A549 (cell line): ENCODE data around the gene KRTAP4-12. TPM values are rescaled to one million over a fixed set of nuclear protein-coding genes. Genes with fewer than 3 reads are reported as not detected.
"Not testable (repeated sequence)": the region's sequence is repeated elsewhere in the genome, so short reads cannot be mapped to it uniquely, and the experiment has no call there.

ENCODE experiments used
- ATAC-seq, 2 experiments: fragments of 200-7000 bp in 1 of 2; fragments of >200 bp in 1 of 2; cut with Nextera tagmentation in 1 of 2; cut with Tn5 transposase in 1 of 2; 3 replicates each; pipeline versions ENCODE4 v1.8.0 to v1.9.1; 2018 to 2020; ENCODE audit warnings: mild to moderate bottlenecking in 1 of 2, moderate library complexity in 1 of 2
- CTCF ChIA-PET: fragments of 300-600 bp; sonication (Branson Sonifier 250); formaldehyde crosslinking; extraction: SDS; loops from one replicate; lab custom pipeline; 2021; ENCODE audit warnings: antibody characterized with exemption, inconsistent platforms; lab: Yijun Ruan, JAX
- POLR2A ChIA-PET: fragments of 350-600 bp; formaldehyde crosslinking; extraction: SDS; loops from one replicate; lab custom pipeline; 2021; ENCODE audit warnings: antibody characterized with exemption, inconsistent platforms; lab: Yijun Ruan, JAX
- DNase-seq, 2 experiments: peaks; one replicate each; pipeline versions ENCODE4 v3.0.0 to v3.0.0-alpha.2; 2011 to 2016; ENCODE audit warnings: low read depth in 1 of 2, low spot score in 1 of 2
- FAIRE-seq: peaks from 2 replicates; lab custom pipeline; 2011; peaks lifted over from hg19 to GRCh38; lab: Jason Lieb, UNC
- H3K27ac ChIP-seq, 2 experiments: fragments of >200 bp; sonication (Bioruptor Twin); formaldehyde crosslinking; 3 replicates each; pipeline ENCODE4 v1.5.1; 2016 to 2017
- H3K4me1 ChIP-seq: fragments of >200 bp; sonication (Bioruptor Twin); formaldehyde crosslinking; 3 replicates; pipeline ENCODE4 v1.6.1; 2016
- H3K4me2 ChIP-seq: fragments of >200 bp; sonication (Bioruptor Twin); formaldehyde crosslinking; 3 replicates; pipeline ENCODE4 v1.6.1; 2016
- H3K4me3 ChIP-seq: fragments of >200 bp; sonication (Bioruptor Twin); formaldehyde crosslinking; 3 replicates; pipeline ENCODE4 v1.5.1; 2016
- H3K9me3 ChIP-seq: fragments of >200 bp; sonication (Bioruptor Twin); formaldehyde crosslinking; 3 replicates; pipeline ENCODE4 v1.6.1; 2016
- CBX2 ChIP-seq: fragments of 200-600 bp; sonication (generic); IDR thresholded peaks from 2 replicates; pipeline ENCODE4 v1.6.1; 2016; ENCODE audit warnings: low read depth, mild to moderate bottlenecking, borderline replicate concordance
- CEBPB ChIP-seq, 2 experiments: fragments of >200 bp in 1 of 2; sonication (Bioruptor Twin) in 1 of 2; formaldehyde crosslinking in 1 of 2; IDR thresholded peaks; 2 replicates each; pipeline ENCODE4 v1.6.1; 2012 to 2016
- CHD2 ChIP-seq: fragments of 150-350 bp; IDR thresholded peaks from 2 replicates; pipeline ENCODE4 v1.6.1; 2014; ENCODE audit warnings: low read length; ENCODE audit not compliant: partially characterized antibody
- E2F6 ChIP-seq: IDR thresholded peaks from 2 replicates; pipeline ENCODE4 v1.6.1; 2012; ENCODE audit warnings: low read depth, borderline replicate concordance
- EHF ChIP-seq: fragments of 250-450 bp; sonication (Bioruptor Pico); IDR thresholded peaks from 2 replicates; pipeline ENCODE4 v1.5.0; 2020; ENCODE audit warnings: mild to moderate bottlenecking
- EHMT2 ChIP-seq: fragments of 200-600 bp; sonication (generic); IDR thresholded peaks from 2 replicates; pipeline ENCODE4 v1.6.1; 2016; ENCODE audit warnings: antibody characterized with exemption, low read depth, mild to moderate bottlenecking, moderate library complexity
- GATA3 ChIP-seq: IDR thresholded peaks from 2 replicates; pipeline ENCODE4 v1.6.1; 2012; ENCODE audit warnings: borderline replicate concordance
- HDAC2 ChIP-seq: fragments of 200-600 bp; sonication (generic); IDR thresholded peaks from 2 replicates; pipeline ENCODE4 v1.6.1; 2016
- HOXB5 ChIP-seq: fragments of 250-450 bp; sonication (Bioruptor Pico); IDR thresholded peaks from 2 replicates; pipeline ENCODE4 v1.5.0; 2020; ENCODE audit warnings: mild to moderate bottlenecking, moderate library complexity
- JUN ChIP-seq, 2 experiments: fragments of >200 bp; sonication (Bioruptor Twin); formaldehyde crosslinking; IDR thresholded peaks; 2 replicates in 1 of 2; 3 replicates in 1 of 2; pipeline ENCODE4 v1.6.1; 2016 to 2017
- MAZ ChIP-seq: fragments of 150-350 bp; IDR thresholded peaks from 2 replicates; pipeline ENCODE4 v1.6.1; 2014; ENCODE audit warnings: antibody characterized with exemption, low read depth, low read length, borderline replicate concordance
- MYC ChIP-seq: IDR thresholded peaks from 2 replicates; pipeline ENCODE4 v1.6.1; 2012; ENCODE audit warnings: mild to moderate bottlenecking, inconsistent platforms, low read length, improper control_type of control experiment, borderline replicate concordance
- NPAS2 ChIP-seq: fragments of 250-450 bp; sonication (Bioruptor Pico); IDR thresholded peaks from 2 replicates; pipeline ENCODE4 v1.8.0; 2022; ENCODE audit warnings: mild to moderate bottlenecking, moderate library complexity, borderline replicate concordance
- NR3C1 ChIP-seq: fragments of >200 bp; sonication (Bioruptor Twin); formaldehyde crosslinking; IDR thresholded peaks from 3 replicates; pipeline ENCODE4 v1.6.1; 2017
- PHF8 ChIP-seq: fragments of 200-600 bp; sonication (generic); IDR thresholded peaks from 2 replicates; pipeline ENCODE4 v1.6.1; 2016; ENCODE audit warnings: low read depth, mild to moderate bottlenecking, antibody characterized with exemption, moderate library complexity, borderline replicate concordance
- RCOR1 ChIP-seq: fragments of 150-350 bp; IDR thresholded peaks from 2 replicates; pipeline ENCODE4 v1.6.1; 2014; ENCODE audit warnings: antibody characterized with exemption, low read length, low read depth
- SMC3 ChIP-seq: fragments of >200 bp; sonication (Bioruptor Twin); formaldehyde crosslinking; IDR thresholded peaks from 3 replicates; pipeline ENCODE4 v1.6.1; 2018; ENCODE audit warnings: inconsistent platforms
- TFCP2L1 ChIP-seq: fragments of 250-450 bp; sonication (Bioruptor Pico); IDR thresholded peaks from 2 replicates; pipeline ENCODE4 v1.5.0; 2021; ENCODE audit warnings: mild to moderate bottlenecking
- WGBS: methylation state at CpG from one replicate; pipeline ENCODE4 v1.1.6; 2017; ENCODE audit errors: missing lambda C conversion rate; 5-methylcytosine and 5-hydroxymethylcytosine counted together
- polyA plus RNA-seq, 4 experiments: library from polyadenylated mRNA; depleted of rRNA in 3 of 4; stranded (reverse); fragments of >200 nt; fragmentation: RNase III in 1 of 4; extraction: RNeasy Plus Mini Kit Qiagen cat#74134 plus additional on column Dnase treatment in 1 of 4; gene quantifications; 2 replicates in 3 of 4; 3 replicates in 1 of 4; pipeline ENCODE4 v1.2.3, GENCODE V29; 2011 to 2017
- TF ChIP-seq, protein P1 (sequence below): fragments of >200 bp; sonication (Bioruptor Twin); formaldehyde crosslinking; IDR thresholded peaks from 3 replicates; pipeline ENCODE4 v1.6.1; 2016
- TF ChIP-seq, protein P2 (sequence below): fragments of >200 bp; sonication (Bioruptor Twin); formaldehyde crosslinking; IDR thresholded peaks from 2 replicates; pipeline ENCODE4 v1.6.1; 2016
- TF ChIP-seq, protein P3 (sequence below): fragments of 450-650 bp; IDR thresholded peaks from 2 replicates; pipeline ENCODE4 v1.6.1; 2014; ENCODE audit warnings: antibody characterized with exemption
- TF ChIP-seq, protein P4 (sequence below): fragments of 250-450 bp; sonication (Bioruptor Pico); IDR thresholded peaks from 2 replicates; pipeline ENCODE4 v1.5.0; 2021; ENCODE audit warnings: mild to moderate bottlenecking, moderate library complexity, borderline replicate concordance

The KRTAP4-12 gene
- polyA plus RNA-seq, 2 of the 4 experiments (the other 2 are of a cell fraction), result not detected

DNA sequence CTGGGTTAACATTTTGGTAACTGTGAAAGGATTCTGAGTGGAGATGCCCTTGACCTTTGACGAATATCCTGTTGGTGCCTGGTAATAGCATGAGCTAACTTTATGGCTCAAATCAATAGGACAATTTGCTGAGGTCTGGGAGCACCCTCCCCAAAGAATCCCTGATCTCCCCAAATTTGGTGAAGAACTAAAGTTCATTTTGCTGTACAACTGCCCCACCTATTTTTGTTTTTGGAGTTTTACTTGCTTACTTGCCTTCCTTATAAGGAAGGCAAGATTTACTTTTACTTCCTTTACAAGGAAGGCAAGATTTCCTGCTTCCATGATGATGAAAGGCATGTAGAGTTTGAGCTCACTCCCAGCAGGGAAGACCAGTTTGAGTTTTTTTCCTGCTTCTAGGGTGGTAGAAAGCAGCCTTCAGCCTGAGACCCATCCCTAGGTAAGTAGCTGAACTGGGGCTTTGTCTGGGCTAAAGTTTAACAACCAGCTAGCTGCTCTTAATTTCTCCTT is 16.0 kb downstream of the KRTAP4-12 start (continued):
- no peak for TF ChIP-seq NR3C1
- TF ChIP-seq TFCP2L1 (CRISPR knock-in tag), result no peak
- TF ChIP-seq MYC, result no peak
- TF ChIP-seq EHMT2, result no peak
- TF ChIP-seq MAZ, result no peak
- TF ChIP-seq NPAS2 (CRISPR knock-in tag), result no peak
- TF ChIP-seq, protein P1, sequence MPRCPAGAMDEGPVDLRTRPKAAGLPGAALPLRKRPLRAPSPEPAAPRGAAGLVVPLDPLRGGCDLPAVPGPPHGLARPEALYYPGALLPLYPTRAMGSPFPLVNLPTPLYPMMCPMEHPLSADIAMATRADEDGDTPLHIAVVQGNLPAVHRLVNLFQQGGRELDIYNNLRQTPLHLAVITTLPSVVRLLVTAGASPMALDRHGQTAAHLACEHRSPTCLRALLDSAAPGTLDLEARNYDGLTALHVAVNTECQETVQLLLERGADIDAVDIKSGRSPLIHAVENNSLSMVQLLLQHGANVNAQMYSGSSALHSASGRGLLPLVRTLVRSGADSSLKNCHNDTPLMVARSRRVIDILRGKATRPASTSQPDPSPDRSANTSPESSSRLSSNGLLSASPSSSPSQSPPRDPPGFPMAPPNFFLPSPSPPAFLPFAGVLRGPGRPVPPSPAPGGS, result no peak

DNA sequence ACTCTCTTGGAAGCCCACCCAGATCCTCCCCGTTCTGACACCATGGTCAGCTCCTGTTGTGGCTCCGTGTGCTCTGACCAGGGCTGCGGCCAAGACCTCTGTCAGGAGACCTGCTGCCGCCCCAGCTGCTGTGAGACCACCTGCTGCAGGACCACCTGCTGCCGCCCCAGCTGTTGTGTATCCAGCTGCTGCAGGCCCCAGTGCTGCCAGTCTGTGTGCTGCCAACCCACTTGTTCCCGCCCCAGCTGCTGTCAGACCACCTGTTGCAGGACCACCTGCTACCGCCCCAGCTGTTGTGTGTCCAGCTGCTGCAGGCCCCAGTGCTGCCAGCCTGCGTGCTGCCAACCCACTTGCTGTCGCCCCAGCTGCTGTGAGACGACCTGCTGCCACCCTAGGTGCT is 18.6 kb downstream of the KRTAP4-12 start, which contains the start of gene KRTAP4-9:
Gene KRTAP4-9, plus strand, starts transcription at position 43 of the 400 bp plus-strand sequence. Its CDS starts 0 bp downstream, at position 43.
- peak within 1 kb of the TSS in 1 of 2 experiments; percentile 30; a peak in 2 of 6 replicates for H3K27ac ChIP-seq
- DNase-seq, H3K4me2 ChIP-seq: not testable (repeated sequence)

GRCh38 chr17:41104386-41105038 is 19.5 kb downstream of the KRTAP4-12 start:
- peaks cover 18% of the 10 kb centered on the region for H3K4me1 ChIP-seq
- H3K9me3 ChIP-seq, H3K27ac ChIP-seq, CTCF ChIA-PET, H3K4me3 ChIP-seq, H3K4me2 ChIP-seq, POLR2A ChIA-PET: not testable (repeated sequence)
- WGBS, result 7% methylated on average over 2 of the region's 2 CpGs
- peak in 1 of 2 experiments; percentile 78; a peak in 3 of 6 replicates for ATAC-seq
- DNase-seq, result peak in 1 of 2 experiments; percentile 23
- peak; percentile 100 for FAIRE-seq

More for the DNA sequence above, 18.6 kb downstream of the KRTAP4-12 start, which contains the start of gene KRTAP4-9:
- H3K9me3 ChIP-seq, POLR2A ChIA-PET, H3K4me3 ChIP-seq, FAIRE-seq, ATAC-seq: not testable (repeated sequence)
- H3K4me1 ChIP-seq, result peaks cover 11% of the 10 kb centered on the region
- 83% methylated on average over 9 of the region's 10 CpGs for WGBS
- CTCF ChIA-PET, result interaction anchor here (1.7 kb wide), 1 partner anchor 543 kb away, joined by 4 read pairs; no protein-coding TSS in a partner anchor

DNA sequence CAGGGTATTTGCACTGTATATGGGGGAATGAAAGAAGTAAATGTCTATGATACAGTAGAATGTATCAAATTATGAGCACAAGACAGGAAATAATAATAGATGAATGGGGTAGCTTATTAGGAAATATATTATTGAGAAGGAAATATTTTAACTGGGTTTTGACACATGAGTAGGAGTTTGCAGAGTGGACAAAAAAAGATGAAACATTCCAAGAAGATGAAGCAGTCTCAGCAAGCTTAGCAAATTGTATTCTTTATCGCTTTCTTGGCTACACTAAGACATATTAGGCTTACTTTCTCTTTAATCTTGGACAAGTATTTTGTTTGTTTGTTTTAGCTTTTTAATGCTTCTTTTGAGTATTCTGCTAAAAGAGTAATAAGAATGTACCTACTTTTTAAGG is 20.1 kb downstream of the KRTAP4-12 start:
- Histone ChIP-seq H3K27ac (no peak overlapping the region), H3K4me2 (no peak overlapping the region; the same call in 2 of the 3 replicates), H3K4me1 (peaks cover 24% of the 10 kb centered on the region), H3K9me3 (no peaks in the 10 kb centered on the region), H3K4me3 (no peak overlapping the region)
- 90% methylated on average over 1 of the region's 1 CpG for WGBS
- ATAC-seq (no peak), FAIRE-seq (no peak), DNase-seq (no peak)
- ChIA-PET CTCF (no interaction called here), POLR2A (no interaction called here)
- TF ChIP-seq EHF (CRISPR knock-in tag), result no peak
- TF ChIP-seq HOXB5 (CRISPR knock-in tag), result no peak
- TF ChIP-seq MYC, result no peak
- TF ChIP-seq E2F6, result no peak
- no peak for TF ChIP-seq CEBPB (IDR thresholded peaks at IDR 0.05)
- no peak for TF ChIP-seq SMC3
- TF ChIP-seq, protein P2, sequence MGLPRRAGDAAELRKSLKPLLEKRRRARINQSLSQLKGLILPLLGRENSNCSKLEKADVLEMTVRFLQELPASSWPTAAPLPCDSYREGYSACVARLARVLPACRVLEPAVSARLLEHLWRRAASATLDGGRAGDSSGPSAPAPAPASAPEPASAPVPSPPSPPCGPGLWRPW, result no peak
- no peak for TF ChIP-seq RCOR1
- TF ChIP-seq HDAC2, result no peak
- no peak for TF ChIP-seq GATA3
- TF ChIP-seq JUN (IDR thresholded peaks at IDR 0.05), result no peak
- no peak for TF ChIP-seq CHD2
- TF ChIP-seq, protein P3, sequence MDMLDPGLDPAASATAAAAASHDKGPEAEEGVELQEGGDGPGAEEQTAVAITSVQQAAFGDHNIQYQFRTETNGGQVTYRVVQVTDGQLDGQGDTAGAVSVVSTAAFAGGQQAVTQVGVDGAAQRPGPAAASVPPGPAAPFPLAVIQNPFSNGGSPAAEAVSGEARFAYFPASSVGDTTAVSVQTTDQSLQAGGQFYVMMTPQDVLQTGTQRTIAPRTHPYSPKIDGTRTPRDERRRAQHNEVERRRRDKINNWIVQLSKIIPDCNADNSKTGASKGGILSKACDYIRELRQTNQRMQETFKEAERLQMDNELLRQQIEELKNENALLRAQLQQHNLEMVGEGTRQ, result no peak
- no peak for TF ChIP-seq PHF8
- TF ChIP-seq, protein P4, sequence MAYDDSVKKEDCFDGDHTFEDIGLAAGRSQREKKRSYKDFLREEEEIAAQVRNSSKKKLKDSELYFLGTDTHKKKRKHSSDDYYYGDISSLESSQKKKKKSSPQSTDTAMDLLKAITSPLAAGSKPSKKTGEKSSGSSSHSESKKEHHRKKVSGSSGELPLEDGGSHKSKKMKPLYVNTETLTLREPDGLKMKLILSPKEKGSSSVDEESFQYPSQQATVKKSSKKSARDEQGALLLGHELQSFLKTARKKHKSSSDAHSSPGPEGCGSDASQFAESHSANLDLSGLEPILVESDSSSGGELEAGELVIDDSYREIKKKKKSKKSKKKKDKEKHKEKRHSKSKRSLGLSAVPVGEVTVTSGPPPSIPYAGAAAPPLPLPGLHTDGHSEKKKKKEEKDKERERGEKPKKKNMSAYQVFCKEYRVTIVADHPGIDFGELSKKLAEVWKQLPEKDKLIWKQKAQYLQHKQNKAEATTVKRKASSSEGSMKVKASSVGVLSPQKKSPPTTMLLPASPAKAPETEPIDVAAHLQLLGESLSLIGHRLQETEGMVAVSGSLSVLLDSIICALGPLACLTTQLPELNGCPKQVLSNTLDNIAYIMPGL (CRISPR knock-in tag), result no peak
- TF ChIP-seq NR3C1, result no peak
- no peak for TF ChIP-seq CBX2
- TF ChIP-seq, protein P1, result no peak
